ENCODE measurements around the gene BTG2.

GRCh38 chr1:203274603-203275381 lies 30.5 kb upstream of the BTG2 start:
- TF ChIP-seq, protein P1, sequence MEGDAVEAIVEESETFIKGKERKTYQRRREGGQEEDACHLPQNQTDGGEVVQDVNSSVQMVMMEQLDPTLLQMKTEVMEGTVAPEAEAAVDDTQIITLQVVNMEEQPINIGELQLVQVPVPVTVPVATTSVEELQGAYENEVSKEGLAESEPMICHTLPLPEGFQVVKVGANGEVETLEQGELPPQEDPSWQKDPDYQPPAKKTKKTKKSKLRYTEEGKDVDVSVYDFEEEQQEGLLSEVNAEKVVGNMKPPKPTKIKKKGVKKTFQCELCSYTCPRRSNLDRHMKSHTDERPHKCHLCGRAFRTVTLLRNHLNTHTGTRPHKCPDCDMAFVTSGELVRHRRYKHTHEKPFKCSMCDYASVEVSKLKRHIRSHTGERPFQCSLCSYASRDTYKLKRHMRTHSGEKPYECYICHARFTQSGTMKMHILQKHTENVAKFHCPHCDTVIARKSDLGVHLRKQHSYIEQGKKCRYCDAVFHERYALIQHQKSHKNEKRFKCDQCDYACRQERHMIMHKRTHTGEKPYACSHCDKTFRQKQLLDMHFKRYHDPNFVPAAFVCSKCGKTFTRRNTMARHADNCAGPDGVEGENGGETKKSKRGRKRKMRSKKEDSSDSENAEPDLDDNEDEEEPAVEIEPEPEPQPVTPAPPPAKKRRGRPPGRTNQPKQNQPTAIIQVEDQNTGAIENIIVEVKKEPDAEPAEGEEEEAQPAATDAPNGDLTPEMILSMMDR (conservative IDR thresholded peaks at IDR 0.05; ENCODE audit: low read length): no peak
- TF ChIP-seq EZH2phosphoT487 (IDR thresholded peaks at IDR 0.05; ENCODE audit: borderline replicate concordance): no peak

Data from Loucy (cell line).